Measurements from ENCODE around the gene PIM3.

Gene PIM3

DNA sequence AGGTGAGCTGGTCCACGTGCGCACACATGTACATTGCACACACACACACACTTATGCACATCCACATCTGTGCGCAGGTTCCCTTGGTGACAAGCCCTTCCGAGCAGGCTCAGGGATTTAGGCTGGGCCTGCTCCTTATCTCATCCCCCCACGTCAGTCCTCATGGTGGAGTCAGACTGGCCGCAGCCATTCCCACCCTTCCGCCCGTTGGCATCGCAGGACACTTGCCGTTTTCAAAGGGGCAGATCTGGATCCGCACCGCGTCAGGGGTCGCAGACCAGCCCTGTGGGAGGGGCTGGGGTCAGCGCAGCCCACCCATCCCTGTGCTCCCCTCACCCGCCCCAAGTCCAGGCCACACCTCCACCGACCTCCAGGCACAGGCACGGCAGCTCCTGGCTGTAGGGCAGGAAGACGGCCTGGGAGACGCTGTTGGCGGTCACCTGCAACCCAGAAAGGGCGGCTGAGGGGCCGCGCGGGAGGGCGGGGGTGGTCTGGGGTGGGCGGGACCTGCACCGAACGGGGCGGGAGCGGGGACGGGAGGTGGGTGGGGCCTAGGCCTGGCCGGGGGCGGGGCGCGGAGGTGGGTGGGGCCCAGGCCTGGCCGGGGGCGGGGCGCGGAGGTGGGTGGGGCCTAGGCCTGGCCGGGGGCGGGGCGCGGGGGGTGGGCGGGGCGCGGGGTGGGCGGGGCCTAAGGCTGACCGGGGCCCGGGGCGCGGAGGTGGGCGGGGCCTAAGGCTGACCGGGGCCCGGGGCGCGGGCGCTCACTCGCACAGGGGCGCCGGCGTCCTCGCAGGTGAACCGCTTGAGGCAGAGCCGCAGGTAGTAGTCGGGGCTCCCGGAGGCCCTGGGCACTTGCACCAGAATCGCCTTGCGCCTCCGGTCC lies 38.7 kb downstream of the PIM3 start:
- no peak for DNase-seq (ENCODE audit: low read depth)
- no peak overlapping the region for H3K4me3 ChIP-seq (ENCODE audit: low read depth, low read length)

DNA sequence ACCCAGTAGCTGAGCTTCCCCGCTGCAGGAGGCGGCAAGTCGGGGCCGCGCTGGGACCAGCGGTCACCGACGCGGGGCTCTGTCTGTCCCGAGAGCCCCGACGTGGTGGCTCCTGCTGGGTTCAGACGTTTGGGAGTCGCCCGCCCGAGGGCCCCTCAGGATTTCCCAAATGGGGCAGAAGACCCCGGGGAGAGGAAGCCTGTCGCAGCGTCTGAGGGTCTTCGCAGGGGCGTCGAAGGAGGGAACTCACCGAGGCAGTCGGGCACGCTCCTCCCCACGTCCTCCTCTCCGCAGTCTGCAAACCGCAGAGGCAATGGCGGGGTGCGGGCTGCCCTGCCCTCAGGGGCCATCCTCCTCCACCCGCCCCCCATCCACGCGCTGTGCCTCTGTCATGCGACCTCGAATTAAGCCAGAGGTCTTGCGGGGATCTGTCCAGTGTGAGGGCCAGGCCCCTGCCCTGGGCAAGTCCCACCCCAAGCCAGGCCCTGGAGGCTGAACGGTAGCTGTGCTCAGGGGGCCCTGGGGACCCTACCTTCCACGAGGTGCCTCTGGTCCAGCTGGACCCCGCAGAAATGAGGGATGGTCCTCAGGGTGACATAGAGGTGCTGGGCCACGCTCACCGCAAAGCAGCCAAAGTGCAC lies 39.5 kb downstream of the PIM3 start:
- no peak for DNase-seq (ENCODE audit: low read depth)
- no peak overlapping the region for H3K4me3 ChIP-seq (ENCODE audit: low read depth, low read length)
- TF ChIP-seq, protein P1, sequence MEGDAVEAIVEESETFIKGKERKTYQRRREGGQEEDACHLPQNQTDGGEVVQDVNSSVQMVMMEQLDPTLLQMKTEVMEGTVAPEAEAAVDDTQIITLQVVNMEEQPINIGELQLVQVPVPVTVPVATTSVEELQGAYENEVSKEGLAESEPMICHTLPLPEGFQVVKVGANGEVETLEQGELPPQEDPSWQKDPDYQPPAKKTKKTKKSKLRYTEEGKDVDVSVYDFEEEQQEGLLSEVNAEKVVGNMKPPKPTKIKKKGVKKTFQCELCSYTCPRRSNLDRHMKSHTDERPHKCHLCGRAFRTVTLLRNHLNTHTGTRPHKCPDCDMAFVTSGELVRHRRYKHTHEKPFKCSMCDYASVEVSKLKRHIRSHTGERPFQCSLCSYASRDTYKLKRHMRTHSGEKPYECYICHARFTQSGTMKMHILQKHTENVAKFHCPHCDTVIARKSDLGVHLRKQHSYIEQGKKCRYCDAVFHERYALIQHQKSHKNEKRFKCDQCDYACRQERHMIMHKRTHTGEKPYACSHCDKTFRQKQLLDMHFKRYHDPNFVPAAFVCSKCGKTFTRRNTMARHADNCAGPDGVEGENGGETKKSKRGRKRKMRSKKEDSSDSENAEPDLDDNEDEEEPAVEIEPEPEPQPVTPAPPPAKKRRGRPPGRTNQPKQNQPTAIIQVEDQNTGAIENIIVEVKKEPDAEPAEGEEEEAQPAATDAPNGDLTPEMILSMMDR (IDR thresholded peaks at IDR 0.05; ENCODE audit: low read depth, low read length, missing control alignments): no peak

More for the DNA sequence above, 38.7 kb downstream of the PIM3 start:
- TF ChIP-seq, protein P1 (IDR thresholded peaks at IDR 0.05; ENCODE audit: low read depth, low read length, missing control alignments): no peak

DNA sequence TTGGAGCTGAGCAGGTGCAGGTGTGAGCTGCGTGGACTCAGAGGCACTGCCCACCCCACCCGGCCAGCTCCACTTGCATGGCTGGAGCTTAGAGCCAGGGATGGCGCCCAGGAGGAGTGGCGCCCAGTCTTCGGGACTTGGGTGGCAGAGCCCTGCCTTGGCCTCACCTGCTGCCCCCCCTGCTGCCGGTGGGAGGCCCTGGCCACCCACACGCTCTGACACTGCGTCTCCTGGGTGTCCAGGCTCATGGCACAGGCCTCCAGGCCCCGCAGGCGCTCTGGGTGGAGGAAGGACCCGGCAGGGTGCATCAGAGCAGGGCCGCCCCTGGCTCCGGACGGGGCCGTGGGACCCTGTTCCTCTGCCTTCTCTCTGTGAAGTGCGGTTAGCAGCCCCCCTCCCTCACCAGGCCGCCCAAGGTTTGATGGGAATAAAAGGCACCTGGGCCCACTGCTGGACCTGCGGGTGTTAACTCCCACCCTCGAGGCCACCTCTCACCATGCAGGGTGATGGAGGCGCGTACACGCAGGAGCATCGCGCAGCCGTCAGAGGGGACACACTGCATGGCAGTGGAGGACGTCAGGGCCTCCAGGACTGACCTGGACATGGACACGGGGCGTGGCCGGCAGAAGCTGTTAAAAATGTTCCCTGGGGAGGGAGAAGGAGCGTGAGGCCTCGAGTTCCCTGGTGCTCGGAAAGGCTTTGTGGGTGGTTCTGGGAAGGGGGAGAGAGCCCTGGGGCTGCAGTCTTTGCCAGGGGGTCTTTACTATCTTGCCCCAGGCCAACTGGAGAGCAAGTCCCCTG lies 40.2 kb downstream of the PIM3 start:
- TF ChIP-seq, protein P1 (IDR thresholded peaks at IDR 0.05; ENCODE audit: low read depth, low read length, missing control alignments): no peak
- H3K4me3 ChIP-seq (ENCODE audit: low read depth, low read length): no peak overlapping the region
- DNase-seq (ENCODE audit: low read depth): no peak

DNA sequence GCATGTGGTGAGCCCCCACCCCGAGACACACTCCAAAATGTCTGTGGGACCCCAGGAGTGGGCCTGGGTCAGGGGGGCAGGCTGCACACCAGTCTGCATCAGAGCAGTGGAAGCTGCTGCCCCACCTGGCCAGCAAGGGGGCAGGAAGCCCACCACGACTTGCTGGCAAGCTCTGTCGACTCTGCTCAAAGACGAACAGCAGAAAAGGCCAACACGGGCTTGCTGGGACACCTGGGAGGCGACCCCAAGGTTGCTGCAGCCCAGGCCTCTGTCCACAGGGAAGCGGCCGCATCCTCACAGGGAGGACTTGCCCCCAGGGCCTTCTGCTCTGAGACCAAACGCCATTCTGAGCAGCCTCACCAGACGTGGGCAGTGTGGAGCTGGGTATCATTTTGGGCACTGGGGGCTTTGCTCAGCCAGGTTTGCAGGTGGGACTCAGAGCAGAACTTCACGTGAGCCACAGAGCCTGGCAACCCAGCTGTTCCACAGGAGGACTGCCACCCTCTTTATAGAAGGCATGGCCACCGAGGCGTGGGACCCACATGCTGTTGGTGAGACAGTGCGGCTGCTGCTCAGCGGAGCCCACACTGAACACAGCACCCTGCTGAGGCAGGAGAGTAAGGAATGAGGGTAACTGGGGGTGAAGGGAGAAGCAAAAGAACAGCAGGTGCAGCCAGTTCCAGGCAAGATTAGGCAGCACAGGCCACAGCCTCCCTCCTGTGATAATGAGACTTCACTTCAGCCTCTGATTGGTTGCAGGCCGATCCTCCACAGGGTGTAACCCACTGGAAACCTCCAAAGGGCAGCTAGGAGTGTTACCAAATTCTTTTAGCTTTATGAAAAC lies 41.0 kb downstream of the PIM3 start:
- TF ChIP-seq, protein P1 (IDR thresholded peaks at IDR 0.05; ENCODE audit: low read depth, low read length, missing control alignments): no peak
- DNase-seq (ENCODE audit: low read depth): no peak
- H3K4me3 ChIP-seq (ENCODE audit: low read depth, low read length): no peak overlapping the region

DNA sequence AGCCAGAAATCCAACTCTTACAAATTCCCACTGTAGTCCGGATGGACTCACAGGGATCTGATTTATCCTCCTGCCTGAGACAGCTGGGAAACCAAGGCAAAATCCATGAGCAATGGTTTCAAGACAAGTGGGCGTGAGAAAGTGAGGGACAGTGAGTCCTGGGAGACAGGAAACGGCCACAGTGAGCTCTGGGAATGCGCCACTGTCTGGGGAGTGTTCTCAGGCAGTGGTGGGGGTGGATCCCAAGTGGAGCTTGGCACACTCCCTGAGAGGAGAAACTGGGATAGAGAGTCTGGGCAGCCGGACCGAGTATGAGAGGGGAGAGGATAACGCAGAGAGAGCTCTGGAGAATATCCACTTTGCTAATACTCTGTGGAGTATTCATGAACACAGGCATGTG lies 42.2 kb downstream of the PIM3 start:
- no peak for DNase-seq (ENCODE audit: low read depth)
- TF ChIP-seq, protein P1 (IDR thresholded peaks at IDR 0.05; ENCODE audit: low read depth, low read length, missing control alignments): no peak
- H3K4me3 ChIP-seq (ENCODE audit: low read depth, low read length): no peak overlapping the region

DNA sequence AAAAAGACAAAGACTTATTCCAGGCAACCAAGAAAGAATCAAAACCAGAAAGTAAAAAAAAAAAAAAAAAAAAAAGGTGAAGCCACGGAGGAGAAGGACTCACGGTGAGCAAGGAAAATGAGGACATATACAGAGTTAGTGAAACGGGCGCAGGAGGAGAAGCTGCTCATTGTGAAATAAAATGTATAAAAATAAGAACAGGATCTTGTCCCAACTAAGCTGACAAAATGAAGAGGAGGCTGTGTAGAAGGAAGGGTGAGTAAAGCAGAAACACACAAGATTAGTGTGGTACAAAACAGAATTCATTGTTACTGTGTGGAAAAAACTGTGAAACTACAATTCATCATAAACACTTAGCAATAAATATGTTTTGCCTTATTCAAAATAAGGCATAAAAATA lies 44.3 kb downstream of the PIM3 start:
- H3K4me3 ChIP-seq (ENCODE audit: low read depth, low read length): no peak overlapping the region
- no peak for DNase-seq (ENCODE audit: low read depth)
- TF ChIP-seq, protein P1 (IDR thresholded peaks at IDR 0.05; ENCODE audit: low read depth, low read length, missing control alignments): no peak
